Measurements from ENCODE around the gene LONP2.

- TF ChIP-seq CTCF (IDR thresholded peaks at IDR 0.05; ENCODE audit: low read depth, low read length) (no peak), EZH2phosphoT487 (IDR thresholded peaks at IDR 0.05; ENCODE audit: low read depth) (no peak)
Observed at GRCh38 chr16:48385253-48386150, 141.4 kb downstream of the LONP2 start, which contains the start of gene SIAH1.

All from OCI-LY3 (cell line).